ENCODE results near the gene KCNIP4. TPM values are rescaled to one million over a fixed set of nuclear protein-coding genes. Genes with fewer than 3 reads are reported as not detected.

The KCNIP4 gene
- total and polyA plus RNA-seq, 2 of the 8 experiments (the other 6 are each of a cell fraction or from before 2014, with no cell fraction given): 0.06 TPM; not detected in 1

GRCh38 chr4:21457086-21457840, 491.3 kb downstream of the KCNIP4 start (continued):
- TF ChIP-seq CHD7 (IDR thresholded peaks at IDR 0.05; ENCODE audit: insufficient replicate concordance, low read length): no peak
- no peak for TF ChIP-seq GTF2F1 (IDR thresholded peaks at IDR 0.05; ENCODE audit: borderline replicate concordance, low read depth, low read length)
- TF ChIP-seq HDAC2 (IDR thresholded peaks at IDR 0.05; ENCODE audit: borderline replicate concordance in 1 of 2, low read depth in 2 of 2, low read length in 2 of 2): no peak
- TF ChIP-seq SP2 (IDR thresholded peaks at IDR 0.05; ENCODE audit: low read length): no peak
- no peak for TF ChIP-seq MAX (IDR thresholded peaks at IDR 0.05)
- TF ChIP-seq BRCA1 (IDR thresholded peaks at IDR 0.05; ENCODE audit: low read depth, low read length): no peak
- TF ChIP-seq EZH2 (IDR thresholded peaks at IDR 0.05; ENCODE audit: low read depth, low read length, severe bottlenecking): no peak
- no peak for TF ChIP-seq NANOG (IDR thresholded peaks at IDR 0.05; ENCODE audit: insufficient read depth, low read depth, low read length, poor library complexity, severe bottlenecking)

All from H1 (cell line).